ENCODE results near the gene MATR3.
A peak's percentile ranks its signal among the peaks of the same experiment; 100 is the strongest.
"Not testable (repeated sequence)": the region's sequence is repeated elsewhere in the genome, so short reads cannot be mapped to it uniquely, and the experiment has no call there.

Gene MATR3

GRCh38 chr5:139293507-139294373, at the start of gene MATR3:
Gene MATR3, plus strand, starts transcription at chr5:139293740. Its CDS starts 13,676 bp downstream, at chr5:139307416.
- peak; percentile 96 for DNase-seq

GRCh38 chr5:139245637-139246339, 47.8 kb upstream of the MATR3 start:
- peak; percentile 11 for DNase-seq

DNA sequence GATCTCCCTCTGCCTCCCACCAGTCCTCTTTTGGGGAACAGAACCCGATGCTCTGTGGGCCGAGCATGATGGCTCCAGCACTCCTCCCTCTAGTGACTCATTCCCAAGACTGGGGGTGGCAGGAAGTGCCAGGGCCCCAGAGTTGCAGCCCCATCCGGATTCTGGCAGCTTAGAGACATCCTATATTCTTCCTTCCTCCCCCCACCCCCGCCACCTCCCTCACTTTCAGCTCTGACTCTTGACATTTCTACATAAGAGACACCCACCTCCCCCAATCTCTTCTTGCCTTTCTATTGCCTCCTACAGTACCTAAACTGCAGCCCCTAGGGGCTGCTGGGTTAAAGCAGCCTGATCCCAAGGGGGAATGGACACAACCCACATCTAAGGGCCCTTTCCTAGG, 47.1 kb upstream of the MATR3 start:
- DNase-seq, result no peak

- DNase-seq, result no peak
Observed at GRCh38 chr5:139248826-139249453, 44.6 kb upstream of the MATR3 start.

GRCh38 chr5:139251281-139251687, 42.3 kb upstream of the MATR3 start:
- DNase-seq, result peak; percentile 70

GRCh38 chr5:139251695-139252288, 41.7 kb upstream of the MATR3 start:
- DNase-seq, result no peak

DNA sequence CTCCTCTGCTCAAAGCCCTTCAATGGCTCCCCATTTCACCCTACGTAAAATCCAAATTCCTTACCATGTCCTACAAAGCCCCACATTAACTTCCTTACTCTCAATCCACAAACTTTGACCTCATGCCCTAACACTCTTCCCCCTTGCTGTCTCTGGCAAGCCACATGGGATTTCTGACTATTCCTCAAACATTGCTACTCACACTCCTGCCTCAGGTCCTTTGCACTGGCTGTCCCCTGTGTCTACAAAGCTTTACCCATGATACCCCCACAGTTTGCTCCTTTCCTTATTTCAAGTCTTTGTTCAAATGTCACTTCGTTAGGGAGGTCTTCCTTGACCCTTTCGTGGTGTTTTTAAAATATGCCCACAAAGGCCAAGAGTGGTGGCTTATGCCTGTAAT, 40.4 kb upstream of the MATR3 start:
- no peak for DNase-seq

DNA sequence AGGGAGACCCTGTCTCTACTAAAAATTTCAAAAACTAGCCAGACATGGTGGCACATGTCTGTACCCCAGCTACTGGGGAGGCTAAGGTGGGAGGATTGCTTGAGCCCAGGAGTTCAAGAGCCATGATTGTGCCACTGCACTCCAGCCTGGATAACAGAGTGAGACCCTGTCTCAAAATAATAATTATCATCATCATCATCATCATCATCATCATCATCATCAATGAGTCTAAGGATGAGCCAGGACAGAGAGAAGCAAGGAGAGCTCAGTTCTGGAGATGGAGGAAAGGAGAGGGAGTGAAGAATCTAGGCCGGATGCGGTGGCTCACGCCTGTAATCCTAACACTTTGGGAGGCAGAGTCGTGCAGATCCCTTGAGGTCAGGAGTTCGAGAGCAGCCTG, 36.7 kb upstream of the MATR3 start:
- DNase-seq, result no peak

DNA sequence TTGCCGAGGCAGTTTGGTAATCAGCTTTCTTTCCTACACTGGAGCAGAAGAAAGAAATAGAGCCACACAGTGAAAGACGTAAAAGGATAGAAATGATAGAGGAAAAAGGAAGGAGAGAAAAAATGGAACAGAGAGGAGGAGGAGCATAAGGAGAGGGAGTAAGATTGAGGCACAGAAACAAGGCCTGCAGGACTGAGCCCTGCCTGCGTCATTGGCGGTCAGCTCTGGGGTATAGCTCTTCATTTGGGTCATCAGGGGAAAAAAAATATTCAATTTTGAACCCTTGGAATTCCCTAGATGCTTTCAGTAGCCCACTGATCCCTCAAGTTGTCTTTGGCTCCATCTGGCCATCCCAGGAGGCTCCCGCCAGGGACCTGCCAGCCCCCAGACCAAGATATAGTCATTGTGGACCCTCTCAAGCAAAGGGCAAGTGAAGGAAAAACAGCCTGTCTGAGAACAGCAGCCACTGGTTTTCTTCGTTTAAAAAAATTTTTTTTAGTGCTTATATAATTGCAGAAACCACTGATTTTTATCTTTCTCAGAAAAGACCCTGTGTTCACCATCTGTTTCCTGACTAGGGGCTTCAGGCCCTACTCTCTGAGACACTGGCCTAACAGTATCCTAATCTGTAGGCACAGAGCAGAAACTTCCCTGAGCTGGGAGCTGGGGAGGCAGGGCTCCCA, 31.3 kb upstream of the MATR3 start:
- DNase-seq, result no peak

DNA sequence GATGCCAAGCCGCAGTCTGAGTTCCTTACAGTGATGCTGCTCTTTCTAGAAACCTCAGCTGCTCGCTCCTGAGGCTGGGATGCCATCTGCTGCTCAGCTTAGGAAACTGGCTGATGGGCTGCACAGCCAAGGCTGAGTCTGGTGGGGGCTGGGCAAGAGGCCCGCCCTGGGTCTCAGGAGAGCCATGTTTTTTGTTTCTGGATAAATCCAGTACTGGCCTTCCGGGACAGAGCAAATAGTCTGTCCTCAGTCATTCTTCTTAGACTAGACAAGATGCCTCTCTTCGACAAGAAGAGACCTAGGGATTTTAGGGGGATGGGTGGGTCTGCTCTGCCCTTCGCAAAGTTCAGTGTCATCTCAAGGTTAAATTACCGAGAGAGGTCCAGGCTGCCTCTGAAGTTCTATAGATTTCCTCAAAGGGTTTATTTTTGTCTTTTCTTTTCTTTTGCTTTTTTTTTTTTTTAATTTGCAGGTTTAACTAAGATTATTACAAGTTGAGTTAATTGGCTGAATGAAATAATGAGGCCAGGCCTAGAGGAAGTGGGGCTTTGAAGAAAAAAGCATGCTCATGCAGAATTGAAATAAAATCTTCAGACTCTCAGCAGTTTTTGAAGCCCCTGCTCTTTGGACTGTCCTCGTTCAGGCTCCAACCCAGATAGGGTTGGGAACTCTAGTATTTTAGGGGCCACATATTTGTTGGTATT, 30.6 kb upstream of the MATR3 start:
- peak; percentile 85 for DNase-seq

DNA sequence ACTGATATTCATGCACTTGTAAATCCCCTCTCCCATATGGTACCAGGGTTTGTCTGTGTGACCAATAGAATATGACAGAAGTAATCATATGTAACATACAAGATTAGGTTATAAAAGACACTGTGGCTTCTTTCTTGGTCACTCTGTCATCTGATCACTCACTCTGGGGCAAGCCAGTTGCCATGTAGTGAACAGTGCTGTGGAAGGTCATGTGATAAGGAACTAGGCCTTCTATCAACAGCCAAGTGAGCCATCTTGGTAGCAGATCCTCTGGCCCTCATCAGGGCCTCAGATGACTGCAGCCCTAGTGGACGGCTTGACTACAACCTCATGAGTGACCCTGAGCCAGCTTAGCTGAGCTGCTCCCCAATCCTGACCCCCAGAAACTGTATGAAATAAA, 30.0 kb upstream of the MATR3 start:
- DNase-seq, result no peak

DNA sequence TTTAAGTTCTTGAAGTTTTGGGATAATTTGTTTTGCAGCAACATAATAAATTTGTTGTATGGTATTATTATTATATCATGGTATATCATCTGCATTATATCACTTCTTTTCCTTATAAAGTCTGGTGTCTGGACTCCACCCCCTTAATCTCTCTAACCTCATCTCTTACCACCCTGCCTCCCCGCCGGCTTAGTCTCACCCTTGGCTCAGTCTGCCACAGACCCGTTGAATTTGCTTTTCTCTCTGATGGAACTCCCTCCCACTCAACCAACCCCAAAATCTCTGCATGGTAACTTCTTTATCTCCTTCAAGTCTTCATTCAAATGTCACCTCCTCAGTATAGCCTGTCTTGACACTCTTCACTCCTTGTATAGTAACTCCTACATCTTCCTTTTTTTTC, 29.6 kb upstream of the MATR3 start:
- no peak for DNase-seq

DNA sequence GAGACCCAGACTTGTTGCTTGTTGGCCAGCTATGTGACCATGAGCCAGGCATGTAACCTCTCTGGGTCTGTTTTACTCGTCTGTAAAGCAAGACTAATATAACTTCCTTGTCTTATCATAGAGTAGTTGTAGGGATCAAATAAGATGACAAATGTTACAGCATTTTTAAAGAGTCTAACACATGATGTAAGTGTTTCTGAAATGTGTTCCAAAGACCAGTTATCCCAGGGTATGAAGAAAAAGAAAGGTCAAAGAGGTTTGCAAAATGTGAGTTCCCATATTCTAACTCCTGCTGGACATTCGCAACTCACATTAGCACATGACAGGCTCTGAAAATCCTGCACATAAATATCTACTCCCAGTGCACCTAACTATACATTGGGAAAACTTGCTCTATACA, 28.5 kb upstream of the MATR3 start:
- no peak for DNase-seq

DNA sequence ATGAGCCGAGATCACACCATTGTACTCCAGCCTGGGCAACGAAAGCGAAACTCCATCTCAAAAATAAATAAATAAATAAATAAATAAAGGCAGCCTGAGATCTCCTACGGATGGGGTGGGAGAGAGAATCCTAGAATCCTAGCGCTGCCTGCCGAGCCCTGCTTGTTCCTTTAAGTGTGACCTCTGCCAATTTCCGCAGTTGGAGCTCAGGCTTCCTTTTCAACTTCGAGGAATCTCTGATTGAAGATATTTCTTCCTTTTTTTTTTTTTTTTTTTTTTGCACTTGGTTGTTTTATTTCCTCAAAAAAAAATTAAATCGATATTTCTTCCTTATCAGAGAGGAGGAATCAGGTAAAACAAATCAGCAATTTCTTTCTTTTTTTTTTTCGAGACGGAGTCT, 27.3 kb upstream of the MATR3 start:
- DNase-seq, result no peak

DNA sequence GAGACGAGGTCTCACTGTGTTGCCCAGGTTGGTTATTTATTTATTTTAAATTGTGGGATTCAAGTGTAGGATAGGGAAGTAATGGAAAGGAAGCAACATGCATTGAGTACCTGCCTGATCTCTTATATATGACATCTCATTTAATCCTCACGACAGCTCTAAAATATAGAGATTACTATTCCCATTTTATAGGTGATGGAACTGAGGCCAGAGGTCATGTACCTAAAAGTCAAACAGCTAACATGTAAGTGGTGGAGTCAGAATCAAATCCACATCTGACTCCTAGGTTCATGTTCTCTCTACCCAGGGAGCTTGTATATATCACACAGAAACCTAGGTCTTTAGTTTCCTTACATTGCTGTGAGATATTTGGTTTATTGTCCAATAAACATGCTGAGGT, 26.1 kb upstream of the MATR3 start:
- DNase-seq, result no peak

DNA sequence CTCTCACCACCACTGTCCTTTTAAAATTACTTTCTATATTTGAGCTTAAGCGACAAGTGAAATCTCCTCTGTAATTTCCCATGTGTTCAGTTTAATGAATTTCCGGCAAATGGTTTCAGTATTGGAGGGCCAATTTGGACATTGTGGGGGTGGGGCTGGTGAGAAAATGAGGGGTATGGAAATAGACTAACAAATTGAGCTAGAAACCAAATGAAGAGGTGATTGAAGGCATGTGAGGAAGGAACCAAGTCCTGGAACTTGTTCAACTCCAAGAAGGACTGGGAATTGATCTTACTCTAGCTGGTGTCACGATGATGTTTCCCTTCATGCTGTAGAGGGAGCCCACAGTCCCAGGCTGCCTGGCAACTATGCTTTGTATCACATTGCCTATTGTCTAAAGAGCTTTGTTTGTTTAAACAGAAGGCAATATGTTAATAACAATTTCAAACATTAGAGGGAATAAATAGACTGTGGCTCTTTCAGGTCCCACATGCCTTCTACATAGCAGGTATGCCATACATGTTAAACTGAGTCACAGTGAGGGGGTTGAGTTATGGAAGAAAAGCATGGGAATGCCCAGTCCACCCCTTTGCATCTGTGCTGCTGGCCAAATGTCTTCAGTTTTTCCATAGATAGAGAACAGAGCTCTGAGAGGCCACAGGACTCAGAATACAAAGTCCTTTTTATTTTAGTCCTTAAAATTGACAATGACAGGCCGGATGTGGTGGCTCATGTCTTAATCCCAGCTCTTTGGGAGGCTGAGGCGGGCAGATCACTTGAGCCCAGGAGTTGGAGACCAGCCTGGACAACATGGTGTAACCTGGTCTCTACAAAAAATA, 25.0 kb upstream of the MATR3 start:
- peak; percentile 67 for DNase-seq

GRCh38 chr5:139270718-139271117, 22.8 kb upstream of the MATR3 start:
- DNase-seq, result not testable (repeated sequence)

- no peak for DNase-seq
Observed at GRCh38 chr5:139271201-139272027, 22.1 kb upstream of the MATR3 start.

- DNase-seq, result peak; percentile 70
Observed at GRCh38 chr5:139272471-139273321, 20.8 kb upstream of the MATR3 start.

- DNase-seq, result peak; percentile 37
Observed at GRCh38 chr5:139273322-139273571, 20.3 kb upstream of the MATR3 start.
